Breast epithelium (tissue), 4 donors: ENCODE data around the gene COL25A1. TPM values are rescaled to one million over a fixed set of nuclear protein-coding genes. Genes with fewer than 3 reads are reported as not detected.

ENCODE experiments used
- DNase-seq, 2 donors: peaks; one replicate each; pipeline ENCODE4 v3.0.0-alpha.2; 2019; ENCODE audit warnings: low spot score in 2 of 2
- H3K27ac ChIP-seq, 2 donors: fragments of 200-600 bp; sonication (generic) in 1 of 2; one replicate each; pipeline ENCODE4 v1.5.1; 2016 to 2019; ENCODE audit warnings: mild to moderate bottlenecking in 1 of 2
- H3K27me3 ChIP-seq, 2 donors: fragments of 200-600 bp; sonication (generic) in 1 of 2; one replicate each; pipeline versions ENCODE4 v1.5.1 to v1.6.0; 2017 to 2019; ENCODE audit warnings: control low read depth in 1 of 2, mild to moderate bottlenecking in 1 of 2
- H3K36me3 ChIP-seq: fragments of 200-600 bp; one replicate; pipeline ENCODE4 v1.5.1; 2019
- H3K4me1 ChIP-seq, 2 donors: fragments of 200-600 bp; sonication (generic); one replicate each; pipeline ENCODE4 v1.5.1; 2016 to 2019; ENCODE audit warnings: control low read depth in 1 of 2
- H3K4me3 ChIP-seq, 3 donors: fragments of 200-600 bp; sonication (generic); 1 replicate in 2 of 3; 2 replicates in 1 of 3; pipeline ENCODE4 v1.5.1; 2016 to 2019; ENCODE audit warnings: mild to moderate bottlenecking in 3 of 3, moderate library complexity in 2 of 3
- H3K9me3 ChIP-seq, 2 donors: fragments of 200-600 bp; sonication (generic) in 1 of 2; one replicate each; pipeline ENCODE4 v1.5.1; 2016 to 2019; ENCODE audit warnings: control low read depth in 1 of 2
- CTCF ChIP-seq, 3 donors: fragments of 450-650 bp; IDR thresholded peaks; one replicate each; pipeline ENCODE4 v1.5.1; 2016 to 2017; ENCODE audit warnings: antibody characterized with exemption in 3 of 3, mild to moderate bottlenecking in 3 of 3, moderate library complexity in 3 of 3
- POLR2A ChIP-seq: fragments of 450-650 bp; IDR thresholded peaks from one replicate; pipeline ENCODE4 v1.6.1; 2016; ENCODE audit warnings: antibody characterized with exemption, mild to moderate bottlenecking, moderate library complexity
- POLR2AphosphoS5 ChIP-seq, 3 donors: sonication (generic); formaldehyde crosslinking; IDR thresholded peaks; one replicate each; pipeline ENCODE4 v1.6.1; 2017; ENCODE audit warnings: antibody characterized with exemption in 3 of 3
- intact Hi-C: fragments of 100-400 bp; cut with DNase I; formaldehyde crosslinking; loops from one replicate; pipeline ENCODE4 v1.15.1; 2023; ENCODE audit warnings: low total_unique reads
- total RNA-seq, 3 donors: library from RNA; depleted of rRNA; stranded (reverse); fragments of >200 nt; gene quantifications; one replicate each; pipeline ENCODE4 v1.1.0, GENCODE V29; 2016

COL25A1 gene
- total RNA-seq, 3 donors from 2014 or later: 2.6 to 11.0 (median 2.8) TPM

GRCh38 chr4:108893468-108893867 is 409.0 kb downstream of the COL25A1 start:
- no peak for TF ChIP-seq POLR2A
- no peak for TF ChIP-seq CTCF (IDR thresholded peaks at IDR 0.05)
- TF ChIP-seq POLR2AphosphoS5 (IDR thresholded peaks at IDR 0.05): no peak
- Histone ChIP-seq H3K4me1 (no peaks in the 10 kb centered on the region), H3K27me3 (no peaks in the 10 kb centered on the region), H3K27ac (no peak overlapping the region), H3K4me3 (no peak overlapping the region), H3K36me3 (no peaks in the 10 kb centered on the region), H3K9me3 (no peaks in the 10 kb centered on the region)
- DNase-seq: no peak
- intact Hi-C loops: no loop called here

GRCh38 chr4:108891896-108892590 is 410.4 kb downstream of the COL25A1 start:
- Histone ChIP-seq H3K27me3 (no peaks in the 10 kb centered on the region), H3K27ac (no peak overlapping the region), H3K36me3 (no peaks in the 10 kb centered on the region), H3K4me3 (no peak overlapping the region), H3K4me1 (no peaks in the 10 kb centered on the region), H3K9me3 (no peaks in the 10 kb centered on the region)
- DNase-seq: no peak
- TF ChIP-seq POLR2AphosphoS5 (IDR thresholded peaks at IDR 0.05) (no peak), CTCF (IDR thresholded peaks at IDR 0.05) (no peak), POLR2A (no peak)
- intact Hi-C loops: no loop called here

- no peak overlapping the region for H3K4me3 ChIP-seq
- no peak for DNase-seq
- no peak for TF ChIP-seq POLR2AphosphoS5 (IDR thresholded peaks at IDR 0.05)
- no peak for TF ChIP-seq CTCF (IDR thresholded peaks at IDR 0.05)
- no peak for TF ChIP-seq POLR2A
- H3K4me1 ChIP-seq: no peaks in the 10 kb centered on the region
- intact Hi-C loops: no loop called here
- H3K27ac ChIP-seq: no peak overlapping the region
- H3K27me3 ChIP-seq: no peaks in the 10 kb centered on the region
- H3K9me3 ChIP-seq: no peaks in the 10 kb centered on the region
- H3K36me3 ChIP-seq: no peaks in the 10 kb centered on the region
These were observed 412.0 kb downstream of the COL25A1 start for GRCh38 chr4:108890484-108890881.

- no peak for TF ChIP-seq POLR2A
- H3K4me3 ChIP-seq: no peak overlapping the region
- no peaks in the 10 kb centered on the region for H3K27me3 ChIP-seq
- intact Hi-C loops: no loop called here
- H3K36me3 ChIP-seq: no peaks in the 10 kb centered on the region
- H3K9me3 ChIP-seq: no peaks in the 10 kb centered on the region
- H3K4me1 ChIP-seq: no peaks in the 10 kb centered on the region
- no peak overlapping the region for H3K27ac ChIP-seq
- DNase-seq: no peak
These were observed 412.6 kb downstream of the COL25A1 start for GRCh38 chr4:108889696-108890483.

GRCh38 chr4:108888769-108889168 is 413.7 kb downstream of the COL25A1 start:
- no peaks in the 10 kb centered on the region for H3K9me3 ChIP-seq
- no peak overlapping the region for H3K4me3 ChIP-seq
- H3K27ac ChIP-seq: no peak overlapping the region
- H3K27me3 ChIP-seq: no peaks in the 10 kb centered on the region
- H3K36me3 ChIP-seq: no peaks in the 10 kb centered on the region
- H3K4me1 ChIP-seq: no peaks in the 10 kb centered on the region
- intact Hi-C loops: no loop called here
- TF ChIP-seq CTCF (IDR thresholded peaks at IDR 0.05) (no peak), POLR2AphosphoS5 (IDR thresholded peaks at IDR 0.05) (no peak), POLR2A (no peak)
- no peak for DNase-seq
